Esophagus muscularis mucosa (tissue), 4 donors: Measurements from ENCODE around the gene TCEAL9. TPM values are rescaled to one million over a fixed set of nuclear protein-coding genes. Genes with fewer than 3 reads are reported as not detected.

Experiments
- DNase-seq: peaks from one replicate; pipeline ENCODE4 v3.0.0-alpha.2; 2017; ENCODE audit errors: extremely low spot score
- H3K27ac ChIP-seq, 4 donors: fragments of 200-600 bp; sonication (generic); replicated peaks in 1 of 4; 1 replicate in 3 of 4; 2 replicates in 1 of 4; pipeline ENCODE4 v1.5.1; 2016 to 2019; ENCODE audit warnings: mild to moderate bottlenecking in 1 of 4
- H3K27me3 ChIP-seq, 4 donors: fragments of 200-600 bp; sonication (generic); one replicate each; pipeline versions ENCODE4 v1.5.1 to v1.6.0; 2016 to 2019
- H3K36me3 ChIP-seq, 4 donors: fragments of 200-600 bp; sonication (generic); one replicate each; pipeline ENCODE4 v1.5.1; 2016 to 2019
- H3K4me1 ChIP-seq, 4 donors: fragments of 200-600 bp; sonication (generic); one replicate each; pipeline ENCODE4 v1.5.1; 2016 to 2019
- H3K4me3 ChIP-seq, 4 donors: fragments of 200-600 bp; sonication (generic); 1 replicate in 2 of 4; 2 replicates in 2 of 4; pipeline ENCODE4 v1.5.1; 2016 to 2019; ENCODE audit warnings: mild to moderate bottlenecking in 4 of 4, moderate library complexity in 1 of 4
- H3K9me3 ChIP-seq, 4 donors: fragments of 200-600 bp; sonication (generic); 1 replicate in 3 of 4; 2 replicates in 1 of 4; pipeline ENCODE4 v1.5.1; 2016 to 2019
- EP300 ChIP-seq: sonication (generic); formaldehyde crosslinking; IDR thresholded peaks from one replicate; pipeline ENCODE4 v1.6.1; 2017; ENCODE audit warnings: antibody characterized with exemption
- POLR2A ChIP-seq: fragments of 450-650 bp; IDR thresholded peaks from one replicate; pipeline ENCODE4 v1.6.1; 2017; ENCODE audit warnings: antibody characterized with exemption, moderate library complexity, mild to moderate bottlenecking, low read depth
- POLR2AphosphoS5 ChIP-seq, 2 donors: sonication (generic); formaldehyde crosslinking; IDR thresholded peaks; one replicate each; pipeline ENCODE4 v1.6.1; 2017; ENCODE audit warnings: antibody characterized with exemption in 2 of 2
- WGBS: methylation state at CpG from one replicate; pipeline ENCODE4 v1.1.5; 2018; 5-methylcytosine and 5-hydroxymethylcytosine counted together
- intact Hi-C: fragments of 100-400 bp; cut with DNase I; formaldehyde crosslinking; loops from one replicate; pipeline ENCODE4 v1.15.1; 2023
- total RNA-seq, 4 donors: library from RNA; depleted of rRNA; stranded (reverse); fragments of >200 nt; gene quantifications; one replicate each; pipeline versions ENCODE4 v1.1.0 to v1.2.1, GENCODE V29; 2016
- TF ChIP-seq, protein P1 (sequence below), 3 experiments: fragments of 200-600 bp in 2 of 3; fragments of 450-650 bp in 1 of 3; sonication (generic) in 2 of 3; IDR thresholded peaks; one replicate each; pipeline ENCODE4 v1.5.1; 2017 to 2019; ENCODE audit warnings: antibody characterized with exemption in 3 of 3, mild to moderate bottlenecking in 2 of 3, moderate library complexity in 1 of 3

Gene TCEAL9
- total RNA-seq, 4 donors from 2014 or later = 47.3 to 69.3 (median 52.9) TPM

DNA sequence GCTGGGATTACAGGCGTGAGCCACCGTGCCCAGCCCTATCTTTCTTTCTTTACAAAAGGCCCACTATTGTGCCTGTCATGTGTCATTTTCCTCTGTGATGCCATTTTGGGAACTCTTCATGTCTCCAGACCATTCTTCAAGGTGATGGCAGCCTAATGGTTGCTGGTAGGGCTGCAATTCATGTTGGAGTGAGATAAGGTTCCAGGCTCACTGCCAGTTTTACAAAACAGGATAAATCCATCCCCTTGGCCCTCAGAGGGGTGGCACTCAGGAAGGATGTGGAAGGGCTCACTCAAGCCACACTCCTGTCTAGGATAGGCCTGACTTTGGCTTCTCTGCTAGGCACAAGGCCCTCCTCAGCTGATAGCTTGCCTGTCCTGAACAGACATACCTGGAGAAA, 3.8 kb downstream of the TCEAL9 start:
- Histone ChIP-seq H3K4me3 (no peak overlapping the region), H3K27me3 (no peaks in the 10 kb centered on the region), H3K27ac (no peak overlapping the region), H3K4me1 (peaks cover 0 to 12% (median 4%) of the 10 kb centered on the region in 4 donors), H3K36me3 (no peaks in the 10 kb centered on the region), H3K9me3 (no peaks in the 10 kb centered on the region)
- WGBS = 73% methylated on average over 2 of the region's 2 CpGs
- no peak for TF ChIP-seq EP300
- no peak for TF ChIP-seq POLR2A
- TF ChIP-seq POLR2AphosphoS5 (IDR thresholded peaks at IDR 0.05) = no peak
- TF ChIP-seq, protein P1, sequence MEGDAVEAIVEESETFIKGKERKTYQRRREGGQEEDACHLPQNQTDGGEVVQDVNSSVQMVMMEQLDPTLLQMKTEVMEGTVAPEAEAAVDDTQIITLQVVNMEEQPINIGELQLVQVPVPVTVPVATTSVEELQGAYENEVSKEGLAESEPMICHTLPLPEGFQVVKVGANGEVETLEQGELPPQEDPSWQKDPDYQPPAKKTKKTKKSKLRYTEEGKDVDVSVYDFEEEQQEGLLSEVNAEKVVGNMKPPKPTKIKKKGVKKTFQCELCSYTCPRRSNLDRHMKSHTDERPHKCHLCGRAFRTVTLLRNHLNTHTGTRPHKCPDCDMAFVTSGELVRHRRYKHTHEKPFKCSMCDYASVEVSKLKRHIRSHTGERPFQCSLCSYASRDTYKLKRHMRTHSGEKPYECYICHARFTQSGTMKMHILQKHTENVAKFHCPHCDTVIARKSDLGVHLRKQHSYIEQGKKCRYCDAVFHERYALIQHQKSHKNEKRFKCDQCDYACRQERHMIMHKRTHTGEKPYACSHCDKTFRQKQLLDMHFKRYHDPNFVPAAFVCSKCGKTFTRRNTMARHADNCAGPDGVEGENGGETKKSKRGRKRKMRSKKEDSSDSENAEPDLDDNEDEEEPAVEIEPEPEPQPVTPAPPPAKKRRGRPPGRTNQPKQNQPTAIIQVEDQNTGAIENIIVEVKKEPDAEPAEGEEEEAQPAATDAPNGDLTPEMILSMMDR (IDR thresholded peaks at IDR 0.05) = no peak
- intact Hi-C loops = no loop called here
- no peak for DNase-seq

DNA sequence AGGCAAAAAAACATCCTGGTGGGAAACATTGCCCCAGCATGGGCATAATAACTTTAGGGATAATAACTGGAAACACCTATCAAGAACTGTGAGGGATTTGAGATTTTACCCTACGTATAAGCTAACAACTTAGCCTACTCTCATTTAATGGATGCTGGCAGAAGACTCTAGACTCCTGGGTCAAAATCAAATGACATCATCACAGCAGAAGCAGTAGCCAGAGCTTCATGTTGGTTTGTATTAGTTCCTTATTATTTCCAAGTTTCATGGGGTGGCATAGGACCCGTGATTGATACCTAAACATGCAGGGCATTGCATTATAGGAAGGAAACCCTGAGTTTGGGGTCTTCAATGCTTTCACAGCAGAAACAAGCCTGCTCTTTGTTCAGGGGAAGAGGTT, 4.6 kb downstream of the TCEAL9 start:
- no peak overlapping the region for H3K4me3 ChIP-seq
- peaks cover 0 to 8% (median 4%) of the 10 kb centered on the region in 4 donors for H3K4me1 ChIP-seq
- WGBS = 53% methylated on average over 2 of the region's 2 CpGs
- no peak overlapping the region for H3K27ac ChIP-seq
- intact Hi-C loops = no loop called here
- H3K36me3 ChIP-seq = no peaks in the 10 kb centered on the region
- H3K27me3 ChIP-seq = no peaks in the 10 kb centered on the region
- TF ChIP-seq EP300 (no peak), POLR2AphosphoS5 (IDR thresholded peaks at IDR 0.05) (no peak), POLR2A (no peak)
- TF ChIP-seq, protein P1 (IDR thresholded peaks at IDR 0.05) = no peak
- no peaks in the 10 kb centered on the region for H3K9me3 ChIP-seq
- DNase-seq = no peak

DNA sequence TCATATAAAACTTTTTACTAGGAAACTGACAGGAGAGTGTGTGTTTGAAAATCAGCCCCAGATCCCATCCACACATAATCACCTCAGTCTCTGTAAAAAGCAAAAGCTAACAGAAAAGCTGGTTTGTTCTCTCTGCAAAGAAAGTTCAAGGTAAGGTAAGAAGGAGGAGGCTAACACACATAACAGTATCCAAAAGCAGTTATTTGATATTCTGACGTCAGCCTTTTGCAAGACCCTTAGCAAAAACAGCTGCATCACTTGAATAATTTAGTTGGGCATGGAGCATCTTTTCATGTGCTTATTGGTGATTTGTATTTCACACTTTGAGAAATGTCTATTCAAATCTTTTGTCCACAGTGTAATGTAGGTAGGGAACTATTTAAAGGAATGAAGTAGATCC, 5.5 kb downstream of the TCEAL9 start:
- TF ChIP-seq, protein P1 (IDR thresholded peaks at IDR 0.05) = no peak
- TF ChIP-seq EP300 = no peak
- no peak for TF ChIP-seq POLR2AphosphoS5 (IDR thresholded peaks at IDR 0.05)
- TF ChIP-seq POLR2A = no peak
- Histone ChIP-seq H3K27ac (no peak overlapping the region), H3K9me3 (no peaks in the 10 kb centered on the region), H3K4me3 (no peak overlapping the region), H3K36me3 (no peaks in the 10 kb centered on the region), H3K4me1 (peaks cover 0 to 8% (median 3%) of the 10 kb centered on the region in 4 donors), H3K27me3 (no peaks in the 10 kb centered on the region)
- intact Hi-C loops = no loop called here
- 46% methylated on average over 1 of the region's 1 CpG for WGBS
- DNase-seq = no peak

DNA sequence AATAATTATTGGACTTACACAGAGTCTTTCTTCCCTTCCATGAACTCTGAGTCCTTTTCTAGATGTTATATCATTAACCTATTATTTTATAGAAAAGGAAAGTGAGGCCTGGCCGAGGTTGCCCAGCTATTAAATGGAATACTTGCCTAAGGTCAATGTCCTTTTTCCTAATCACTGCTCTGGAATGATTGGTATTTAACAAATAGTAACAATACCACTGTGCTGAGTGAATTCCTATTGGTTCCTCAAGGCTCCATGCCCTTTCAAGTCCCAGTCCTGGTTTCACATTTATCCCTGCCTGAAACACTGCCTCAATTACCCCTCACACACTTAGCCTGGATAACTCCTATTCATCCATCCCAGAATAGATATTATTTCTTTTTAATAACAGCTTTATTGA, 6.2 kb downstream of the TCEAL9 start:
- Histone ChIP-seq H3K4me3 (no peak overlapping the region), H3K36me3 (no peaks in the 10 kb centered on the region), H3K9me3 (no peaks in the 10 kb centered on the region), H3K27me3 (no peaks in the 10 kb centered on the region), H3K4me1 (peaks cover 0 to 5% (median 2%) of the 10 kb centered on the region in 4 donors), H3K27ac (no peak overlapping the region)
- WGBS = 24% methylated on average over 1 of the region's 1 CpG
- no peak for DNase-seq
- TF ChIP-seq, protein P1 (IDR thresholded peaks at IDR 0.05) = no peak
- TF ChIP-seq POLR2A (no peak), POLR2AphosphoS5 (IDR thresholded peaks at IDR 0.05) (no peak), EP300 (no peak)
- intact Hi-C loops = no loop called here

DNA sequence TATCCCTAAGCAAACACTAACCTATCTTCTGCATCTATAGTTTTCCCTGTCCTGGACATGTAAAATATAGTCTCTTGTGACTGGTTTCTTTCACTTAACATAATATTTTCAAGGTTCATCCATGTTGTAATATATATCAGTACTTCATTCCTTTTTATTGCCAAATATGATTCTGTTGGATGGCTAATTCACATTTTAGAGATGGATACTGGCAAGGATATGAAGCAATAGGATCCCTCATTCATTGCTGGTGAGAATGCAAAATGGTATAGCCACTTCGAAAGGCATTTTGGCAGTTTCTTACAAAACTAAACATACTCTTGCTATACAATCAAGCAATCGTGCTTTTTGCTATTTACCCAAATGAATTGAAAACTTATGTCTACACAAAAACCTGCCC, 6.7 kb downstream of the TCEAL9 start:
- Histone ChIP-seq H3K36me3 (no peaks in the 10 kb centered on the region), H3K4me1 (no peaks in the 10 kb centered on the region), H3K9me3 (no peaks in the 10 kb centered on the region), H3K4me3 (no peak overlapping the region), H3K27ac (no peak overlapping the region), H3K27me3 (no peaks in the 10 kb centered on the region)
- intact Hi-C loops = no loop called here
- no peak for DNase-seq
- WGBS = 86% methylated on average over 2 of the region's 2 CpGs
- no peak for TF ChIP-seq POLR2A
- TF ChIP-seq, protein P1 (IDR thresholded peaks at IDR 0.05) = no peak
